Neural cell (in vitro differentiated cells): ENCODE results near the gene POLA2. TPM values are rescaled to one million over a fixed set of nuclear protein-coding genes. Genes with fewer than 3 reads are reported as not detected.

Experiments used
- H2AFZ ChIP-seq: fragments of 200-600, 300-800 bp; sonication (generic), shearing (Covaris generic); 2 replicates; pipeline ENCODE4 v1.6.0; 2014; ENCODE audit warnings: low read depth, mild to moderate bottlenecking, antibody characterized with exemption, low read length, moderate library complexity
- H3F3A ChIP-seq: fragments of 200-600 bp; shearing (Covaris generic); 2 replicates; pipeline ENCODE4 v1.6.1; 2016; ENCODE audit warnings: mild to moderate bottlenecking, moderate library complexity, mixed read lengths, antibody characterized with exemption, low read length; ENCODE audit not compliant: insufficient read depth, poor library complexity, severe bottlenecking
- H3K27ac ChIP-seq: fragments of 200-600, 300-800 bp; sonication (generic), shearing (Covaris generic); 2 replicates; pipeline ENCODE4 v1.5.1; 2014; ENCODE audit warnings: mild to moderate bottlenecking, low read length, moderate library complexity
- H3K27me3 ChIP-seq: fragments of 300-800, 200-600 bp; sonication (generic), shearing (Covaris generic); 2 replicates; pipeline ENCODE4 v1.6.0; 2014; ENCODE audit warnings: mild to moderate bottlenecking, low read depth, low read length, moderate library complexity; ENCODE audit not compliant: insufficient read depth
- H3K36me3 ChIP-seq: fragments of 300-800, 200-600 bp; sonication (generic), shearing (Covaris generic); 2 replicates; pipeline ENCODE4 v1.5.1; 2014; ENCODE audit warnings: mild to moderate bottlenecking, antibody characterized with exemption, low read length, moderate library complexity; ENCODE audit not compliant: insufficient read depth
- H3K4me2 ChIP-seq: fragments of 300-800, 200-600 bp; sonication (generic), shearing (Covaris generic); 2 replicates; pipeline ENCODE4 v1.6.0; 2014; ENCODE audit warnings: mild to moderate bottlenecking, low read length
- H3K4me3 ChIP-seq: fragments of 300-800, 200-600 bp; sonication (generic), shearing (Covaris generic); 2 replicates; pipeline ENCODE4 v1.5.1; 2014; ENCODE audit warnings: mild to moderate bottlenecking, low read length, moderate library complexity
- H3K79me2 ChIP-seq: fragments of 200-600 bp; shearing (Covaris generic); replicated peaks from 2 replicates; pipeline ENCODE4 v1.6.0; 2014; ENCODE audit warnings: mild to moderate bottlenecking, low read length, moderate library complexity; ENCODE audit not compliant: insufficient read depth
- H3K9ac ChIP-seq: fragments of 300-800, 200-600 bp; sonication (generic), shearing (Covaris generic); 2 replicates; pipeline ENCODE4 v1.6.1; 2016; ENCODE audit warnings: mild to moderate bottlenecking, low read length, mixed read lengths
- H3K9me2 ChIP-seq: fragments of 200-600 bp; shearing (Covaris generic); 2 replicates; pipeline ENCODE4 v1.6.1; 2016; ENCODE audit warnings: mild to moderate bottlenecking, low read length, mixed read lengths; ENCODE audit not compliant: insufficient read depth
- H3K9me3 ChIP-seq: fragments of 200-600, 300-800 bp; sonication (generic), shearing (Covaris generic); 2 replicates; pipeline ENCODE4 v1.6.1; 2016; ENCODE audit warnings: mild to moderate bottlenecking, mixed run types, low read length, moderate library complexity, mixed read lengths
- H4K20me1 ChIP-seq: fragments of 200-600 bp; shearing (Covaris generic); 2 replicates; pipeline ENCODE4 v1.6.1; 2016; ENCODE audit warnings: mild to moderate bottlenecking, mixed run types; ENCODE audit not compliant: insufficient read depth
- CTCF ChIP-seq: fragments of 450-650 bp; IDR thresholded peaks from 2 replicates; pipeline ENCODE4 v1.5.1; 2014; ENCODE audit warnings: antibody characterized with exemption, mild to moderate bottlenecking, moderate library complexity; ENCODE audit not compliant: poor library complexity, severe bottlenecking
- EP300 ChIP-seq: fragments of 450-650 bp; conservative IDR thresholded peaks from 2 replicates; pipeline ENCODE4 v1.6.1; 2014; ENCODE audit warnings: antibody characterized with exemption, mild to moderate bottlenecking, moderate library complexity; ENCODE audit not compliant: poor library complexity, severe bottlenecking
- EZH2 ChIP-seq: fragments of 200-600, 300-800 bp; shearing (Covaris generic), sonication (generic); IDR thresholded peaks from 2 replicates; pipeline ENCODE4 v1.6.1; 2014; ENCODE audit warnings: antibody characterized with exemption, low read length, borderline replicate concordance, mild to moderate bottlenecking; ENCODE audit not compliant: insufficient read depth, poor library complexity, severe bottlenecking
- MXI1 ChIP-seq: fragments of 450-650 bp; conservative IDR thresholded peaks from 2 replicates; pipeline ENCODE4 v1.6.1; 2014; ENCODE audit warnings: antibody characterized with exemption, mild to moderate bottlenecking; ENCODE audit not compliant: poor library complexity, severe bottlenecking
- POLR2AphosphoS5 ChIP-seq: IDR thresholded peaks from 2 replicates; pipeline ENCODE4 v1.6.1; 2012
- RAD21 ChIP-seq: fragments of 450-650 bp; conservative IDR thresholded peaks from 2 replicates; pipeline ENCODE4 v1.6.1; 2014; ENCODE audit warnings: antibody characterized with exemption, mild to moderate bottlenecking, moderate library complexity
- REST ChIP-seq: IDR thresholded peaks from 2 replicates; pipeline ENCODE4 v1.6.1; 2012; ENCODE audit warnings: borderline replicate concordance
- SMC3 ChIP-seq: fragments of 450-650 bp; conservative IDR thresholded peaks from 2 replicates; pipeline ENCODE4 v1.6.1; 2014; ENCODE audit warnings: antibody characterized with exemption, mild to moderate bottlenecking, moderate library complexity; ENCODE audit not compliant: poor library complexity
- TAF1 ChIP-seq: IDR thresholded peaks from 2 replicates; pipeline ENCODE4 v1.6.1; 2012; ENCODE audit warnings: low read depth
- polyA plus RNA-seq: library from polyadenylated mRNA; depleted of rRNA; stranded (reverse); fragments of >200 nt; gene quantifications from 2 replicates; pipeline ENCODE4 v1.2.3, GENCODE V29; 2014

POLA2 gene
- polyA plus RNA-seq, 1 donor from 2014 or later = 4.3 TPM

DNA sequence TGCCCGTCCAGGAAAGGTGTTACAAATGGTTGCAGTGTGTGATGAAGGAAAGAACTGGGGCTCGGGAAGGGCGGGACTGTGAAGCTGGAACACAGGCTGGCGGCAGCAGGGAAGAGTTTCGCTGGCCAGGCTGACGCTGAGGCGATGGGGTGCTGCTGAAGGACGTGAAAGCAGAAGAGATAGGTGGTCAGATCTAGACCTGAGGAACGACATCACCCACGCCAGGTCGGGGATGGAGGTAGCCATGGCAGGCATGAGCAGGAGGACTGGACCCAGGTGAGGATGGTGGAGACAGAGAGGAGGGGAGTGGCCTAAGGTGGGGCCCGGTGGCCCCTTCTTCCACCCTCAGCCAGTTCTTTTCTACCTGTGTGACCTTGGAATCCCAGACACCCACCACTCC lies 62.1 kb downstream of the POLA2 start:
- Histone ChIP-seq H3K9me3 (no peaks in the 10 kb centered on the region), H3K27ac (no peak overlapping the region), H2AFZ (no peak overlapping the region), H3K36me3 (no peaks in the 10 kb centered on the region), H3K9me2 (no peaks in the 10 kb centered on the region), H3K79me2 (no peaks in the 10 kb centered on the region), H3K4me3 (no peak overlapping the region), H3F3A (no peaks in the 10 kb centered on the region), H3K9ac (no peak overlapping the region), H3K4me2 (no peak overlapping the region), H4K20me1 (no peaks in the 10 kb centered on the region), H3K27me3 (no peaks in the 10 kb centered on the region)
- TF ChIP-seq SMC3 (no peak), MXI1 (no peak), REST (no peak), EZH2 (no peak), RAD21 (no peak), CTCF (no peak), POLR2AphosphoS5 (no peak), TAF1 (no peak), EP300 (no peak)

DNA sequence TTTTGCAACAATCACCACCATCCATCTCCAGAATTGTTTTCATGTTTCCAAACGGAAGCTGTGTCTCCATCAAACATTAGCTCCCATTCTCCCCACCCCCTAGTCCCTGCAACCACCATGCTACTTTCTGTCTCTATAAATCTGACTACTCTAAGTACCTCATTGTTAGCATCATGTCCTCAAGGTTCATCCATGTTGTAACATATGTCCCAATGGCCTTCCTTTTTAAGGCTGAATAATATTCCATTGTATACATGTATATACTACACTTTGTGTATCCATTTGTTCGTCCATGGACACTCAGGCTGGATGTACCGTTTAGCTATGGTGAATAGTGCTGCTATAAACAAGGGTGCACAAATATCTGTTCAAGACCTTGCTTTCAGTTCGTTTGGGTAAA lies 63.7 kb downstream of the POLA2 start:
- H3K4me3 ChIP-seq = no peak overlapping the region
- no peak overlapping the region for H3K4me2 ChIP-seq
- TF ChIP-seq EP300 (no peak), MXI1 (no peak), TAF1 (no peak), REST (no peak), EZH2 (no peak), RAD21 (no peak), POLR2AphosphoS5 (no peak), SMC3 (no peak), CTCF (no peak)
- H3K9me2 ChIP-seq = no peaks in the 10 kb centered on the region
- H3K79me2 ChIP-seq = no peaks in the 10 kb centered on the region
- no peak overlapping the region for H3K9ac ChIP-seq
- H2AFZ ChIP-seq = no peak overlapping the region
- no peaks in the 10 kb centered on the region for H3F3A ChIP-seq
- no peaks in the 10 kb centered on the region for H4K20me1 ChIP-seq
- no peaks in the 10 kb centered on the region for H3K9me3 ChIP-seq
- no peaks in the 10 kb centered on the region for H3K27me3 ChIP-seq
- no peaks in the 10 kb centered on the region for H3K36me3 ChIP-seq
- no peak overlapping the region for H3K27ac ChIP-seq
